Endothelial cell (in vitro differentiated cells): ENCODE measurements around the gene ZNF579. TPM values are rescaled to one million over a fixed set of nuclear protein-coding genes. Genes with fewer than 3 reads are reported as not detected.

Experiments
- DNase-seq: peaks from one replicate; pipeline ENCODE4 v3.0.0; 2021; ENCODE audit warnings: low spot score
- H3K27ac Mint-ChIP-seq: one replicate; pipeline ENCODE4 v1.8.0; 2021; ENCODE audit warnings: mixed read lengths, inconsistent platforms; ENCODE audit not compliant: unreplicated experiment
- H3K27me3 Mint-ChIP-seq: one replicate; pipeline ENCODE4 v1.8.0; 2021; ENCODE audit warnings: mild to moderate bottlenecking, moderate library complexity, mixed read lengths, inconsistent platforms; ENCODE audit not compliant: unreplicated experiment
- H3K36me3 Mint-ChIP-seq: one replicate; pipeline ENCODE4 v1.8.0; 2021; ENCODE audit warnings: mild to moderate bottlenecking, low read depth, mixed read lengths, inconsistent platforms; ENCODE audit not compliant: unreplicated experiment
- H3K4me1 Mint-ChIP-seq: one replicate; pipeline ENCODE4 v1.8.0; 2021; ENCODE audit warnings: mild to moderate bottlenecking, mixed read lengths, inconsistent platforms; ENCODE audit not compliant: unreplicated experiment
- H3K4me3 Mint-ChIP-seq: one replicate; pipeline ENCODE4 v1.8.0; 2021; ENCODE audit warnings: mild to moderate bottlenecking, mixed read lengths, inconsistent platforms; ENCODE audit not compliant: unreplicated experiment
- H3K9me3 Mint-ChIP-seq: one replicate; pipeline ENCODE4 v1.8.0; 2021; ENCODE audit warnings: mixed read lengths, inconsistent platforms; ENCODE audit not compliant: unreplicated experiment
- CTCF ChIP-seq: fragments of 200-600 bp; sonication (generic); IDR thresholded peaks from one replicate; pipeline ENCODE4 v1.5.0; 2021; ENCODE audit warnings: antibody characterized with exemption; ENCODE audit not compliant: unreplicated experiment
- total RNA-seq: library from RNA; stranded (reverse); fragmentation: NEBNext Ultra II Directional; extraction: Animal tissue kit (Norgen Biotek cat#: 25700); gene quantifications from one replicate; pipeline ENCODE4 v1.2.1, GENCODE V29; 2021; ENCODE audit not compliant: unreplicated experiment

The ZNF579 gene
- total RNA-seq, 1 donor from 2014 or later, result 36.4 TPM

- Mint-ChIP-seq H3K4me1 (peaks cover 13% of the 10 kb centered on the region), H3K9me3 (no peaks in the 10 kb centered on the region), H3K4me3 (peak within 1 kb of the TSS; percentile 97), H3K27ac (peak within 1 kb of the TSS; percentile 99), H3K36me3 (peaks cover 26% of the 10 kb centered on the region), H3K27me3 (peaks cover 29% of the 10 kb centered on the region)
- TF ChIP-seq CTCF, result no peak
- peak; percentile 85 for DNase-seq
Observed at GRCh38 chr19:55599842-55600661, 19.4 kb upstream of the ZNF579 start, which contains the start of gene ZNF524. Gene ZNF524 (plus strand): TSS chr19:55600288. CDS start chr19:55602113, 1,825 bp downstream.

DNA sequence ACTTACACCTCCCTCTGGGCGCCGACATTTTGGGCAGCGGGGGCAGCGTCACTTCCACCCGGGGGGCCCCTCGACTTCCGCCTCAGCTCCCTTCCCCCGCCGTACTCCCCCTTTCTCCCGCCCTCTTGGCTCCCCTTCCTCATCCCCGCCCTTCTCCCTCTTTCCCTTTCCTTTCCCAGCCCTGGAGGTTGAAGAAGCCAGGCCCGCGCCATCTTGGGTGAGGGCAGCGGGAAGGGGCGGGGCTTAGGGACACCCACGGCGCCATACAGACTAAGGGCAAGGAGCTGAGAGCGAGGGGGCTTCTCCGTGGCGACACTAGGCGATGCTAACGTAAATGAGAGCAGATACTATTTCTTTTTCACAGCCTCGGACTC is 18.8 kb upstream of the ZNF579 start, which contains the start of gene FIZ1:
FIZ1 (minus strand) TSS at position 50 of the 374 bp plus-strand sequence. CDS start 1,652 bp downstream, outside the sequence.
- peak within 1 kb of the TSS; percentile 97 for H3K4me3 Mint-ChIP-seq
- peaks cover 30% of the 10 kb centered on the region for H3K36me3 Mint-ChIP-seq
- no peak for TF ChIP-seq CTCF
- H3K4me1 Mint-ChIP-seq, result peaks cover 10% of the 10 kb centered on the region
- H3K27me3 Mint-ChIP-seq, result peaks cover 28% of the 10 kb centered on the region
- peak; percentile 94 for DNase-seq
- no peaks in the 10 kb centered on the region for H3K9me3 Mint-ChIP-seq
- H3K27ac Mint-ChIP-seq, result peak within 1 kb of the TSS; percentile 99

GRCh38 chr19:55598719-55599467 is 18.2 kb upstream of the ZNF579 start:
- Mint-ChIP-seq H3K27ac (peak overlapping the region; percentile 99), H3K4me1 (peaks cover 9% of the 10 kb centered on the region)

DNA sequence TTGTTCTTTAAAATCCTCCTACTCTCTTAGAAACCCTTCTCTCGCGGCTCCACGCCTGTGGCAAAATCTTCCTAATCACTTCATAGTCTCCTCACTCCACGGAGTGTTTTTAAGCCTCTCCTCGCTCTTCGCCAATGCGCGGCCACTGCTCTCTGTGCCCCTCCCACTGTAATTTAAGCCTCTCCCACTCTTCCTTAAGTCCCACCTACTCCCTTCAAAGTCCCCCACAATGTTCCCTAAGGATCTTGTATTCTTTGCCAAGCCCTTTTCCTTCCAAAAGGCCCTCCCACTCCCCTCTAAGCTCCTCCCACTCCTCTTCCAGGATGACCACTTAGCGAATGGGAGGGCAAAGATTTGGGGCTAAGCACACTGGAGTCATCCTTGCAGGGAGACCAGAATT is 17.4 kb upstream of the ZNF579 start:
- no peak for TF ChIP-seq CTCF
- no peaks in the 10 kb centered on the region for H3K9me3 Mint-ChIP-seq
- peaks cover 30% of the 10 kb centered on the region for H3K36me3 Mint-ChIP-seq
- peaks cover 19% of the 10 kb centered on the region for H3K27me3 Mint-ChIP-seq
- peak overlapping the region; percentile 94 for H3K27ac Mint-ChIP-seq
- H3K4me1 Mint-ChIP-seq, result peaks cover 9% of the 10 kb centered on the region
- H3K4me3 Mint-ChIP-seq, result peak overlapping the region; percentile 86
- no peak for DNase-seq

More at GRCh38 chr19:55598719-55599467, 18.2 kb upstream of the ZNF579 start:
- Mint-ChIP-seq H3K27me3 (peaks cover 24% of the 10 kb centered on the region), H3K9me3 (no peaks in the 10 kb centered on the region), H3K4me3 (peak overlapping the region; percentile 97), H3K36me3 (peaks cover 30% of the 10 kb centered on the region)
- peak; percentile 98 for DNase-seq
- TF ChIP-seq CTCF, result no peak
